ENCODE data around the gene NMNAT3. TPM values are rescaled to one million over a fixed set of nuclear protein-coding genes. Genes with fewer than 3 reads are reported as not detected.

The NMNAT3 gene
- total RNA-seq, 4 donors from 2014 or later, result 9.5 to 17.2 (median 12.8) TPM

DNA sequence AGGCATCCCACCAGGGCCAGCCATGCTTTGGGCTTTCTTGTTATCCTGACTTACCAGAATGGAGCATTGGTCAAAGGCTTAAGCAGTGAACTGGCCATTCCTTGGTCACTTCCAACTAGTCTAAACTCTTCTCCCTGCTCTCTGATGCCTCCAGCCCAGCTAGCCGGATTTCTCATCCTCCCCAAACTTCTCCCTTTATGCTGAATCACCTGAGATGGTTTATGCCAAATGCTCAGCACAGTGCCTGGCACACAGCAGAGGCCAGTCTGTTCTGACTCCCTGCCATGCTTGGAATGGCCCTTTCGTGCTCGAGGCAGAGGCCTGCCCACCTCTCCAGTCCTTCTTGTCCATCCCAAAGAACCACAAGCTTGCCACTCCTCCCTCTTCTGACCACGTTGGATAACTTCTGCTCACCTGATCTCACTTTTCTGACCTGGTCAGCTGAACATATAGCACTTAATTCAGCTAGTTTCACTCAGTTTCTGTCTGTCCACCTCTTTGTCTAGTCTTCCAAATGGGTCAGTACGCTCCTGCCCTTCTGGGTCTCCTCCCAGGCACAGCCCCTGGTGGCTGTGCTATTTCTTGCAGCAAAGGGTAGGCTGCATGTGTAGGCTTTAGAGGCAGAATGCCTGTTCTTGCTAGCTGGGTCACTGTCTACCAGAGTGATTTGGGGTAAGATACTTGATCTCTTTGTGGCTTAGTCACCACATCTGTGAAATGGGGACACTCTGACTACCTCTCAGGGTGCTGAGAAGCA, 136.1 kb downstream of the NMNAT3 start:
- ATAC-seq, result no peak
- TF ChIP-seq, protein P1, sequence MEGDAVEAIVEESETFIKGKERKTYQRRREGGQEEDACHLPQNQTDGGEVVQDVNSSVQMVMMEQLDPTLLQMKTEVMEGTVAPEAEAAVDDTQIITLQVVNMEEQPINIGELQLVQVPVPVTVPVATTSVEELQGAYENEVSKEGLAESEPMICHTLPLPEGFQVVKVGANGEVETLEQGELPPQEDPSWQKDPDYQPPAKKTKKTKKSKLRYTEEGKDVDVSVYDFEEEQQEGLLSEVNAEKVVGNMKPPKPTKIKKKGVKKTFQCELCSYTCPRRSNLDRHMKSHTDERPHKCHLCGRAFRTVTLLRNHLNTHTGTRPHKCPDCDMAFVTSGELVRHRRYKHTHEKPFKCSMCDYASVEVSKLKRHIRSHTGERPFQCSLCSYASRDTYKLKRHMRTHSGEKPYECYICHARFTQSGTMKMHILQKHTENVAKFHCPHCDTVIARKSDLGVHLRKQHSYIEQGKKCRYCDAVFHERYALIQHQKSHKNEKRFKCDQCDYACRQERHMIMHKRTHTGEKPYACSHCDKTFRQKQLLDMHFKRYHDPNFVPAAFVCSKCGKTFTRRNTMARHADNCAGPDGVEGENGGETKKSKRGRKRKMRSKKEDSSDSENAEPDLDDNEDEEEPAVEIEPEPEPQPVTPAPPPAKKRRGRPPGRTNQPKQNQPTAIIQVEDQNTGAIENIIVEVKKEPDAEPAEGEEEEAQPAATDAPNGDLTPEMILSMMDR (IDR thresholded peaks at IDR 0.05 in 4 of 5, conservative IDR thresholded peaks at IDR 0.05 in 1 of 5), result no peak
- TF ChIP-seq POLR2A (IDR thresholded peaks at IDR 0.05), result no peak
- no peak overlapping the region for H3K27ac ChIP-seq
- no peak for DNase-seq
- H3K36me3 ChIP-seq, result no peaks in the 10 kb centered on the region
- no peak overlapping the region for H3K4me3 ChIP-seq
- H3K9me3 ChIP-seq, result no peaks in the 10 kb centered on the region
- in situ Hi-C loops (cut with MboI; ENCODE audit: low sequenced_read_pairs in 4 of 4), result no loop called here
- no peaks in the 10 kb centered on the region for H3K27me3 ChIP-seq
- peaks cover 5 to 8% of the 10 kb centered on the region in 2 donors for H3K4me1 ChIP-seq
- intact Hi-C loops (cut with DNase I; ENCODE audit: low total_unique reads), result no loop called here

DNA sequence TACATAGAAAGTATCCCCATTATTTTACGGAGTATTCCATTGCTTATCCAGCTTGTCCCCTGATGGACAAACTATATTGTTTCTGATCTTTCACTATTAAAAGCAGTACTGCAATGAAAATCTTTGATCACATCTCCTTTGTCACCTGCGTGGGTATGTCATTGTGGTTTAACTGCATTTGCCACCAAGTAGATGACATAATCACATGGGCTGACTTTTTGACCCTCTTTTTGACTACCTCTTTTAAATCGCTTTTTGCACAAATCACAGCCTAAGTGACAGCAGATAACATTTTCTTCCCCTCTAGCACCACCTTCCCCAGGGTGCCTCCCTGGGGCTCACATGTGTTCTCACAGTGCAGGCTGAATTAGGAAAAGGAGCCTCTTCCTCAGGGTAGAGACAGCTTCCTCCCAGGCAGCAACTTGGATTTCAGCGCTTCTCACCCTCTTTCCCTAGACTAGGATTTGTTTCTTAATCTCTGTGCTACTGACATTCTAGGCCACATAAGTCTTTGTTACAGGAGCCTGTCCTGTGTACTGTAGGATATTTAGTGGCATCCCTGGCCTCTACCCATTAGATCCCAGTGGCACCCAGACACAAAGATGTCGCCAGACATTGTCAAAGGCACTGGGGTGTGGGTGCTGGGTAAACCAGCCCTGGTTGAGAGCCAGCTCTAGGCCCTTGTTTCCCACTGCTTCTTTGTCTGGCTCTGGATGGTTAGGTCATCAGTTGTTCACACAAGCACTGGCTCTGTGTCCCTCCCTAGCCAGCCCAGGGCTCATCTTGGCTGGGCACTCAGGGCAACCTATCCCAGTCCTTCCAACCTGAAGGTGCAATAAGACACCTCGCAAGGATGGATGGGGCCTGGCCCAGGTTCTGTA, 136.9 kb downstream of the NMNAT3 start:
- intact Hi-C loops (cut with DNase I; ENCODE audit: low total_unique reads), result no loop called here
- Histone ChIP-seq H3K36me3 (no peaks in the 10 kb centered on the region), H3K4me3 (no peak overlapping the region), H3K4me1 (peaks cover 5 to 8% of the 10 kb centered on the region in 2 donors), H3K27me3 (no peaks in the 10 kb centered on the region), H3K27ac (no peak overlapping the region), H3K9me3 (no peaks in the 10 kb centered on the region)
- TF ChIP-seq POLR2A (IDR thresholded peaks at IDR 0.05), result no peak
- TF ChIP-seq, protein P1 (IDR thresholded peaks at IDR 0.05 in 4 of 5, conservative IDR thresholded peaks at IDR 0.05 in 1 of 5), result no peak
- no peak for ATAC-seq
- DNase-seq, result no peak
- in situ Hi-C loops (cut with MboI; ENCODE audit: low sequenced_read_pairs in 4 of 4), result no loop called here

DNA sequence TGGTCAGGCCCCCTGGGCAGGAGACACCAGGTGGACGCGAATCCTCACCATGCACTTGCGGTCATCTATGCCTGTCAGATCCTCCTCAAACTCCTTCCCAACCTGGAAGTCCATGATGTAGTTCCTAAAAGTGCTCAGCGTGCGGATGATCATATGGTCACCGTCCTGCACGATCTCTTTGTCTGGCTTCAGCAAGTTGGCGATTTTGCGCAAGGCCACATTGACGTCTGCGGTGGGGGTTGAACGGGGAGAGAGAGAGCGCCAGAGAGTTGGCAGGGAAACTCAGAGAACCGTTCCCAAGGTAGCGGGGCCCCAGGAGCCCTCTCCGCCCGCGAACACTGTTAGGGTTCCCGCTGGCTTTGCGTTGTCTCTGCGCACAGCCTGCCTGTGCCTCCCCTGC, 139.0 kb downstream of the NMNAT3 start:
- H3K4me1 ChIP-seq, result peaks cover 8 to 11% of the 10 kb centered on the region in 2 donors
- H3K27ac ChIP-seq, result peak overlapping the region in 1 of 4 donors; percentile 49
- ATAC-seq, result peak in 1 of 2 donors; percentile 31

DNA sequence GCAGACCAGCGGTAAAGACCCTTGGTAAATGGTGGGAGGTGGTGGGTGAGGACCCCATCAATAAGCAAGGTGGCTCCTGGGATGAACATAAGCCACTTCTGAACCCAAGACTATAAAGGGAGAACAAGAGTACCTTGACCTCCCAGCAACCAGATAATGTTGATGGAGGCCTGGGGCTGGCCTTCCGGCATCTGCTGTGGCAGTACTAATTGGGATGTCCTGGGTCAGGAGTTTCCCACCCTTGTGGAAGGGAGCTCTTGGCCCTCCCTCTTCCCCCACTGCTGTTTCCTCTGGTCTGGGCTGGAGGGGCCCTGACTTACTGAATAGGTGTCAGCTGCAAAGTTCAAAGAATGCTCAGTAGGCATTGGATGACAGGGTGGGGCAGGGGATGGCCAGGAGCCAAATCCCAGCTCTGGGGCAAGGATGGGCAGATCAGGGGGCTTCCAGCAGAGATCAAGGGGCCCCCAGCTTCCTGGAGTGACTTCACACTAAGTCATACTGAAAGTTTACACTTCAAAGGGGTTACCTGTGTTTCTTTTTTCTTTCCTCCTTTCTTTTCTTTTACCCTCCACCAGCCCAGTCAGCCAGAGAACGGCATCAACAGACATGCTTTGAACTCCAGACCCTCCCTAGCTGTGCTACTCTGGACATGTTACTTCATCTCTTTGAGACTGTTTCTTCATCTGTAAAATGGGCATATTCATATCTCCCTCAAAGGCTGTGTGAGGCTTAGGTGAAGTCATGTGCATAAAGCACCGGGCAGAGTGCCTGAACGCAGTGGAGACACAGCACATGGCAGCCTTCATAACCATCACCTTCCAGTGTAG, 139.8 kb downstream of the NMNAT3 start:
- no peak for ATAC-seq
- DNase-seq, result no peak
- TF ChIP-seq, protein P1 (IDR thresholded peaks at IDR 0.05 in 4 of 5, conservative IDR thresholded peaks at IDR 0.05 in 1 of 5), result no peak
- TF ChIP-seq POLR2A (IDR thresholded peaks at IDR 0.05), result no peak
- intact Hi-C loops (cut with DNase I; ENCODE audit: low total_unique reads) (no loop called here), in situ Hi-C loops (cut with MboI; ENCODE audit: low sequenced_read_pairs in 4 of 4) (no loop called here)
- Histone ChIP-seq H3K9me3 (no peaks in the 10 kb centered on the region), H3K4me3 (no peak overlapping the region), H3K27me3 (no peaks in the 10 kb centered on the region), H3K36me3 (no peaks in the 10 kb centered on the region), H3K27ac (no peak overlapping the region), H3K4me1 (peaks cover 8 to 11% of the 10 kb centered on the region in 2 donors)

More for the DNA sequence above, 139.0 kb downstream of the NMNAT3 start:
- Histone ChIP-seq H3K4me3 (peak overlapping the region; percentile 56 to 78 (median 66)), H3K36me3 (no peaks in the 10 kb centered on the region), H3K9me3 (no peaks in the 10 kb centered on the region), H3K27me3 (no peaks in the 10 kb centered on the region)
- intact Hi-C loops (cut with DNase I; ENCODE audit: low total_unique reads) (no loop called here), in situ Hi-C loops (cut with MboI; ENCODE audit: low sequenced_read_pairs in 4 of 4) (no loop called here)
- TF ChIP-seq, protein P1 (IDR thresholded peaks at IDR 0.05 in 4 of 5, conservative IDR thresholded peaks at IDR 0.05 in 1 of 5), result no peak
- no peak for TF ChIP-seq POLR2A (IDR thresholded peaks at IDR 0.05)
- no peak for DNase-seq
